Esophagus muscularis mucosa (tissue), 4 donors: Measurements from ENCODE around the gene SLC35F3. TPM values are rescaled to one million over a fixed set of nuclear protein-coding genes. Genes with fewer than 3 reads are reported as not detected.

Source experiments
- DNase-seq: peaks from one replicate; pipeline ENCODE4 v3.0.0-alpha.2; 2017; ENCODE audit errors: extremely low spot score
- H3K27ac ChIP-seq, 4 donors: fragments of 200-600 bp; sonication (generic); replicated peaks in 1 of 4; 1 replicate in 3 of 4; 2 replicates in 1 of 4; pipeline ENCODE4 v1.5.1; 2016 to 2019; ENCODE audit warnings: mild to moderate bottlenecking in 1 of 4
- H3K27me3 ChIP-seq, 4 donors: fragments of 200-600 bp; sonication (generic); one replicate each; pipeline versions ENCODE4 v1.5.1 to v1.6.0; 2016 to 2019
- H3K36me3 ChIP-seq, 4 donors: fragments of 200-600 bp; sonication (generic); one replicate each; pipeline ENCODE4 v1.5.1; 2016 to 2019
- H3K4me1 ChIP-seq, 4 donors: fragments of 200-600 bp; sonication (generic); one replicate each; pipeline ENCODE4 v1.5.1; 2016 to 2019
- H3K4me3 ChIP-seq, 4 donors: fragments of 200-600 bp; sonication (generic); 1 replicate in 2 of 4; 2 replicates in 2 of 4; pipeline ENCODE4 v1.5.1; 2016 to 2019; ENCODE audit warnings: mild to moderate bottlenecking in 4 of 4, moderate library complexity in 1 of 4
- H3K9me3 ChIP-seq, 4 donors: fragments of 200-600 bp; sonication (generic); 1 replicate in 3 of 4; 2 replicates in 1 of 4; pipeline ENCODE4 v1.5.1; 2016 to 2019
- EP300 ChIP-seq: sonication (generic); formaldehyde crosslinking; IDR thresholded peaks from one replicate; pipeline ENCODE4 v1.6.1; 2017; ENCODE audit warnings: antibody characterized with exemption
- POLR2A ChIP-seq: fragments of 450-650 bp; IDR thresholded peaks from one replicate; pipeline ENCODE4 v1.6.1; 2017; ENCODE audit warnings: antibody characterized with exemption, moderate library complexity, mild to moderate bottlenecking, low read depth
- POLR2AphosphoS5 ChIP-seq, 2 donors: sonication (generic); formaldehyde crosslinking; IDR thresholded peaks; one replicate each; pipeline ENCODE4 v1.6.1; 2017; ENCODE audit warnings: antibody characterized with exemption in 2 of 2
- WGBS: methylation state at CpG from one replicate; pipeline ENCODE4 v1.1.5; 2018; 5-methylcytosine and 5-hydroxymethylcytosine counted together
- intact Hi-C: fragments of 100-400 bp; cut with DNase I; formaldehyde crosslinking; loops from one replicate; pipeline ENCODE4 v1.15.1; 2023
- total RNA-seq, 4 donors: library from RNA; depleted of rRNA; stranded (reverse); fragments of >200 nt; gene quantifications; one replicate each; pipeline versions ENCODE4 v1.1.0 to v1.2.1, GENCODE V29; 2016
- TF ChIP-seq, protein P1 (sequence below), 3 experiments: fragments of 200-600 bp in 2 of 3; fragments of 450-650 bp in 1 of 3; sonication (generic) in 2 of 3; IDR thresholded peaks; one replicate each; pipeline ENCODE4 v1.5.1; 2017 to 2019; ENCODE audit warnings: antibody characterized with exemption in 3 of 3, mild to moderate bottlenecking in 2 of 3, moderate library complexity in 1 of 3

The SLC35F3 gene
- total RNA-seq, 4 donors from 2014 or later, result 0.34 TPM; not detected in 3

DNA sequence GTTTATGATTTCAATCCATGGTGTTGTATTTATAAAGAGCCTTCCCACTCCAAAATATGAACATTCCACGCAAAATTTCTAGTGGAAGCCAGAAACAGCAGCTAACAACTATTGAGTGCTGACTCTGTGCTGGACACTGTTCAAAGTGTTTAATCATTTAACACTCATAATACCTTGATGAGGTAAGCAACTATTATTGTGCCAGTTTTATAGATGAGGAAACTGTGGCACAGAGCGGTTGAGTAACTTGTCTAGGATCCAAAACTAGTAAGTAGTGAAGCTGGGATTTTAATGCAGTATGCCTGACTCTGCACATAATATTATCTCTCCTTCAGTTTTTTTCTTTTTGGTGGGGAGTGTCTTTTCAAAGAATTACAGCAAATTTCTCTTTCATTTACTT, 228.3 kb downstream of the SLC35F3 start:
- 89% methylated on average over 2 of the region's 2 CpGs for WGBS
- intact Hi-C loops, result no loop called here

DNA sequence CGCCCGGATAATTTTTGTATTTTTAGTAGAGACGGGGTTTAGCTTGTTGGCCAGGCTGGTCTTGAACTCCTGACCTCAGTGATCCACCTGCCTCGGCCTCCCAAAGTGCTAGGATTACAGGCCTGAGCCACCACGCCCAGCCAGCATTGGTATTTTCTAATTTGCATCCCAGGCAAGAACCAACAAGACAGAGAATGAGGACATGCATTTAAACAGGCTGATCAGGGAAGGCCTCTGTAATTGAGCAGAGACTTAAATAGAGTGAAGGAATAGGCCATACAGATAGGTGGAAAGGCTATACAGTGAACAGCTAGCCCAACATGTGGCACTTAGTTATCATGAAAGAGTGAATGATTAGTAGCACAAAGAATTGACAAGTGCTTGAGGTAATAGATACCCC, 230.4 kb downstream of the SLC35F3 start:
- TF ChIP-seq POLR2A, result no peak
- TF ChIP-seq EP300, result no peak
- TF ChIP-seq, protein P1, sequence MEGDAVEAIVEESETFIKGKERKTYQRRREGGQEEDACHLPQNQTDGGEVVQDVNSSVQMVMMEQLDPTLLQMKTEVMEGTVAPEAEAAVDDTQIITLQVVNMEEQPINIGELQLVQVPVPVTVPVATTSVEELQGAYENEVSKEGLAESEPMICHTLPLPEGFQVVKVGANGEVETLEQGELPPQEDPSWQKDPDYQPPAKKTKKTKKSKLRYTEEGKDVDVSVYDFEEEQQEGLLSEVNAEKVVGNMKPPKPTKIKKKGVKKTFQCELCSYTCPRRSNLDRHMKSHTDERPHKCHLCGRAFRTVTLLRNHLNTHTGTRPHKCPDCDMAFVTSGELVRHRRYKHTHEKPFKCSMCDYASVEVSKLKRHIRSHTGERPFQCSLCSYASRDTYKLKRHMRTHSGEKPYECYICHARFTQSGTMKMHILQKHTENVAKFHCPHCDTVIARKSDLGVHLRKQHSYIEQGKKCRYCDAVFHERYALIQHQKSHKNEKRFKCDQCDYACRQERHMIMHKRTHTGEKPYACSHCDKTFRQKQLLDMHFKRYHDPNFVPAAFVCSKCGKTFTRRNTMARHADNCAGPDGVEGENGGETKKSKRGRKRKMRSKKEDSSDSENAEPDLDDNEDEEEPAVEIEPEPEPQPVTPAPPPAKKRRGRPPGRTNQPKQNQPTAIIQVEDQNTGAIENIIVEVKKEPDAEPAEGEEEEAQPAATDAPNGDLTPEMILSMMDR (IDR thresholded peaks at IDR 0.05), result no peak
- no peak for TF ChIP-seq POLR2AphosphoS5 (IDR thresholded peaks at IDR 0.05)
- Histone ChIP-seq H3K4me3 (no peak overlapping the region), H3K4me1 (no peaks in the 10 kb centered on the region), H3K27me3 (no peaks in the 10 kb centered on the region), H3K27ac (no peak overlapping the region), H3K9me3 (no peaks in the 10 kb centered on the region), H3K36me3 (no peaks in the 10 kb centered on the region)
- 83% methylated on average over 5 of the region's 5 CpGs for WGBS
- intact Hi-C loops, result no loop called here
- DNase-seq, result no peak

More for the DNA sequence above, 228.3 kb downstream of the SLC35F3 start:
- Histone ChIP-seq H3K27me3 (peaks cover 0 to 10% (median 0%) of the 10 kb centered on the region in 4 donors), H3K9me3 (no peaks in the 10 kb centered on the region), H3K36me3 (no peaks in the 10 kb centered on the region), H3K4me1 (no peaks in the 10 kb centered on the region), H3K27ac (no peak overlapping the region), H3K4me3 (no peak overlapping the region)
- TF ChIP-seq POLR2AphosphoS5 (IDR thresholded peaks at IDR 0.05) (no peak), POLR2A (no peak), EP300 (no peak)
- TF ChIP-seq, protein P1 (IDR thresholded peaks at IDR 0.05), result no peak
- no peak for DNase-seq

DNA sequence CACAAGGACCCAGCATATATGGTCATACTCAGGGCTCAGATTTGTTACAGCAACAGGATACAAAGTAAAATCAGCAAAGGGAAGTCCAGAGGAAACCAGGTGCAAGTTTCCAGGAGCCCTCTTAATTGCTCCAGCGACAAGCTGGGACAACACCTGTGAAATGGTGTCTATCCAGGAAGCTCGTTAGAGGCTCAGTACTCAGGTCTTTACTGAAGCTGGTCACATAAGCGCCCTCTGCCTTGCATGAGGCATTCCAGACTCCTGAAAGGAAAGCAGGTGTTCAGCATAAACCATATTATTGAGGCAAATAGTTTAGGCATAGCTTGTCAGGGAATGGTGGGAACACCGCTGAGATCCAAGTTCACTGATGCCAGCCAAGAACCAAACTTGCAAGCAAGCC, 231.0 kb downstream of the SLC35F3 start:
- Histone ChIP-seq H3K36me3 (no peaks in the 10 kb centered on the region), H3K27ac (no peak overlapping the region), H3K4me3 (no peak overlapping the region), H3K9me3 (no peaks in the 10 kb centered on the region), H3K27me3 (no peaks in the 10 kb centered on the region), H3K4me1 (no peaks in the 10 kb centered on the region)
- intact Hi-C loops, result no loop called here
- no peak for TF ChIP-seq POLR2A
- no peak for DNase-seq
- 59% methylated on average over 4 of the region's 4 CpGs for WGBS

DNA sequence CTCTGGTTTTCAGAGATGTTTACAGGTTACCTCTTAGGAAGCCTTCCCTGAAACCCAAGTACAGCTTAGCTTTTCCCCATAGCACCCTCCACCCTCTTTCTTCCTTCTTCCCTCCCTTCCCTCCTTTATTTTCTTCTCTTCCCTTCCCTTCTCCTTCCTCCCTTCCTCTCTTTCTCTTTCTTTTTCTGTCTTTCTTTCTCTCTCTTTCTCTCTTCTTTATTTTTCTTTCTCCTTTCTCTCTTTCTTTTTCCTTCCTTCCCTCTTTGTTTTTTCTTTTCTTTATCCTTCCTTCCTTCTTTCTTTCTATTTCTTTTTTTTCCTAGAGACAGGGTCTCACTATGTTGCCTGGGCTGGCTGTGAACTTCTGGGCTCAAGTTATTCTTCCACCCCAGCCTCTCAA, 231.6 kb downstream of the SLC35F3 start:
- DNase-seq, result peak; percentile 8
- TF ChIP-seq, protein P1 (IDR thresholded peaks at IDR 0.05), result no peak
- no peak for TF ChIP-seq POLR2AphosphoS5 (IDR thresholded peaks at IDR 0.05)
- no peak for TF ChIP-seq POLR2A
- TF ChIP-seq EP300, result no peak

DNA sequence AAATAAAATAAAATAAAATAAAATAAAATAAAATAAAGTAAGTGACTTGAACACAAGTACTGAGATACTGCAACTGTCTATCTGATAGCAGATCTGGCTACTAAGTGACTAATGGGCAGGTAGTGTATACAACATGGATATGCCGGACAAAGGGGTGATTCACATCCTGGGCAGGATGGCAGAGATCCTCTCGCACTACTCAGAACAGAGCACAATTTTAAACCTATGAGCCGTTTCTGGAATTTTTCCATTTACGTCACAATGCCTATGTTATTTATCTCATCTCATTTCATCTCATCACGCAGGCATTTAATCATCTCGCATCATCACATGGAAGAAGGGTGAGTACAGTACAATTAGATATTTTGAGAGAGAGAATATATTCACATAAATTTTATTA, 235.5 kb downstream of the SLC35F3 start:
- Histone ChIP-seq H3K27ac (no peak overlapping the region), H3K9me3 (no peaks in the 10 kb centered on the region), H3K4me3 (no peak overlapping the region), H3K4me1 (no peaks in the 10 kb centered on the region), H3K27me3 (no peaks in the 10 kb centered on the region), H3K36me3 (no peaks in the 10 kb centered on the region)
- intact Hi-C loops, result no loop called here
- 87% methylated on average over 6 of the region's 6 CpGs for WGBS
- peak; percentile 26 for DNase-seq
- TF ChIP-seq POLR2AphosphoS5 (IDR thresholded peaks at IDR 0.05) (no peak), POLR2A (no peak), EP300 (no peak)
- TF ChIP-seq, protein P1 (IDR thresholded peaks at IDR 0.05), result no peak

More for the DNA sequence above, 231.6 kb downstream of the SLC35F3 start:
- intact Hi-C loops, result no loop called here
- Histone ChIP-seq H3K4me3 (no peak overlapping the region), H3K4me1 (no peaks in the 10 kb centered on the region), H3K27me3 (no peaks in the 10 kb centered on the region), H3K9me3 (no peaks in the 10 kb centered on the region), H3K27ac (no peak overlapping the region), H3K36me3 (no peaks in the 10 kb centered on the region)
